Aorta (tissue), 5 donors: ENCODE results near the gene ENTPD8. TPM values are rescaled to one million over a fixed set of nuclear protein-coding genes. Genes with fewer than 3 reads are reported as not detected.
"Not testable (repeated sequence)": the region's sequence is repeated elsewhere in the genome, so short reads cannot be mapped to it uniquely, and the experiment has no call there.

ENCODE experiments used
- ATAC-seq: fragments of 200-7000 bp; cut with Tn5 transposase; one replicate; pipeline ENCODE4 v1.9.1; 2022; ENCODE audit warnings: moderate library complexity; ENCODE audit not compliant: low FRiP score
- DNase-seq, 2 donors: peaks; one replicate each; pipeline ENCODE4 v3.0.0-alpha.2; 2020
- H3K27ac ChIP-seq, 2 donors: one replicate each; pipeline ENCODE4 v1.5.1; 2013; ENCODE audit warnings: low read length in 2 of 2, mild to moderate bottlenecking in 2 of 2, moderate library complexity in 2 of 2, control low read depth in 1 of 2, inconsistent platforms in 1 of 2, low read depth in 1 of 2
- H3K27me3 ChIP-seq, 2 donors: one replicate each; pipeline ENCODE4 v1.6.1; 2013; ENCODE audit warnings: control low read depth in 1 of 2, low read length in 1 of 2, mild to moderate bottlenecking in 1 of 2, moderate library complexity in 1 of 2; ENCODE audit not compliant: insufficient read depth in 2 of 2, control insufficient read depth in 1 of 2
- H3K36me3 ChIP-seq, 2 donors: one replicate each; pipeline ENCODE4 v1.6.1; 2013; ENCODE audit warnings: control low read depth in 1 of 2, low read length in 1 of 2, mild to moderate bottlenecking in 1 of 2; ENCODE audit not compliant: insufficient read depth in 2 of 2, control insufficient read depth in 1 of 2
- H3K4me1 ChIP-seq, 2 donors: one replicate each; pipeline ENCODE4 v1.6.1; 2013; ENCODE audit warnings: low read length in 2 of 2, control low read depth in 1 of 2, mild to moderate bottlenecking in 1 of 2, moderate library complexity in 1 of 2; ENCODE audit not compliant: insufficient read depth in 2 of 2, control insufficient read depth in 1 of 2
- H3K4me3 ChIP-seq, 2 donors: one replicate each; pipeline ENCODE4 v1.5.1; 2013; ENCODE audit warnings: low read length in 2 of 2, control low read depth in 1 of 2, mild to moderate bottlenecking in 1 of 2
- H3K9me3 ChIP-seq: one replicate; pipeline ENCODE4 v1.6.1; 2013; ENCODE audit warnings: mild to moderate bottlenecking, low read length; ENCODE audit not compliant: control insufficient read depth
- WGBS, 2 donors: extraction: QIAGEN DNeasy Blood & Tissue Kit; methylation state at CpG; one replicate each; pipeline ENCODE4 v1.1.7; 2013; 5-methylcytosine and 5-hydroxymethylcytosine counted together
- intact Hi-C, 2 donors: fragments of 100-400 bp; cut with DNase I; formaldehyde crosslinking; loops; one replicate each; pipeline versions ENCODE4 v1.14.2 to v1.15.0; 2022
- microRNA-seq, 2 donors: library from miRNA; unstranded; fragments of <30 nt; microRNA quantifications; one replicate each; pipeline ENCODE4 v1.2.0, GENCODE V29; 2020
- polyA plus RNA-seq, 2 donors: library from polyadenylated mRNA; stranded (reverse); fragments of 200-250 nt; gene quantifications; one replicate each; pipeline ENCODE4 v1.2.3, GENCODE V29; 2013
- total RNA-seq, 2 donors: library from RNA; stranded (reverse); fragmentation: NEBNext Ultra II Directional; extraction: Animal tissue kit (Norgen Biotek cat#: 25700); gene quantifications; one replicate each; pipeline ENCODE4 v1.2.1, GENCODE V29; 2021
- donor health status: healthy with polysubstance abuse.
- donor health status: Bipolar disorder and iron deficiency.
- donor health status: DM: no; HTN: no; CAD: no.
- donor health status: DM: no; HTN: no; CAD: no.
- donor health status: DM: yes; HTN: yes; CAD: no.

The ENTPD8 gene
- total and polyA plus RNA-seq, 4 donors: 3.1 TPM; not detected in 3

GRCh38 chr9:137386507-137387113 is 54.5 kb downstream of the ENTPD8 start:
- H3K27ac ChIP-seq, DNase-seq, H3K9me3 ChIP-seq, H3K4me1 ChIP-seq, H3K4me3 ChIP-seq, ATAC-seq, intact Hi-C loops, H3K27me3 ChIP-seq, H3K36me3 ChIP-seq: not testable (repeated sequence)
- 84 to 88% methylated on average over 12 of the region's 12 CpGs for WGBS, 2 donors

DNA sequence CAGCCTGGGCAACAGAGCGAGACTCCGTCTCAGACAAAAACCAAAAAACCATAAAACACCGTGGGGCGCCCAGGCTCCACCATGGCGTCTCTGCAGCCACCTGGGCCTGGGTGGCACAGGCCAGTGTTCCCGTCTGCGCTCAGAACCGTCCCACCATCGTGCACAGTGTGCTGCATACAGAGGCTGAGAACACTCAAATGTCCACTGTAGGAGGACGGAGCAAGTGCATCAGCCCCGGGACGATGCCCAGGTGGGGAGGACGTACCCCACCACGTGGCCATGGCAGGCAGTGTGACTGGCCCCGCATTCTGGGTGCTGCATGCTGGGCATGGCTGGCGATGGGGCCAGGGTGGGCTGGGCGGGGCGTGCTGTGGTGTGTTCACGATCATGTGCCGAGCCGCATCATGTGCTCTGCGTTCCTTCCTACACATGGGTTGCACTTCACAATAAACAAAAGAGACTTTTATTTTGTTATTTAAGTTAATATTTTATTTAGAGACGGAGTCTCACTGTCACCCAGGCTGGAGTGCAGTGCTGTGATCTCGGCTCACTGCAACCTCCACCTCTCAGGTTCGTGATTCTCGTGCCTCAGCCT is 56.0 kb downstream of the ENTPD8 start:
- Histone ChIP-seq H3K27ac (no peak overlapping the region), H3K36me3 (peaks cover 0 to 1% of the 10 kb centered on the region in 2 donors), H3K9me3 (no peaks in the 10 kb centered on the region), H3K27me3 (no peaks in the 10 kb centered on the region), H3K4me1 (no peaks in the 10 kb centered on the region), H3K4me3 (no peak overlapping the region)
- DNase-seq: peak in 1 of 2 donors; percentile 63
- ATAC-seq: no peak
- 89 to 94% methylated on average over 26 of the region's 26 CpGs for whole genome bisulfite sequencing, 2 donors
- intact Hi-C loops: no loop called here

Small RNA genes lying within 50 kb of the gene (microRNA-seq; reads per million reads assigned to microRNA genes)
- 0 to 4.8 reads per million in 2 donors for gene MIR7114

Other genes starting within 250 kb of the ENTPD8 start
- gene TPRN, start 240.6 kb downstream of the ENTPD8 start, total RNA-seq: 1 to 10 TPM; 4.3 to 5.9 TPM
- gene TPRN, start 240.6 kb downstream of the ENTPD8 start, polyA plus RNA-seq: 10 to 100 TPM in 1 of 2 donors, 1 to 10 TPM in 1; 5.5 to 10.8 TPM
- 10 to 100 TPM; 21.5 to 25.7 TPM for gene TMEM203, start 235.7 kb downstream of the ENTPD8 start, total RNA-seq
- gene TMEM203, start 235.7 kb downstream of the ENTPD8 start, polyA plus RNA-seq: 10 to 100 TPM; 25.9 to 27.5 TPM
- gene NDOR1, start 235.7 kb downstream of the ENTPD8 start, total RNA-seq: 10 to 100 TPM; 10.0 to 14.2 TPM
- 10 to 100 TPM in 1 of 2 donors, 1 to 10 TPM in 1; 3.0 to 20.4 TPM for gene NDOR1, start 235.7 kb downstream of the ENTPD8 start, polyA plus RNA-seq
- 1 to 10 TPM; 2.2 to 3.4 TPM for gene RNF208, start 219.1 kb downstream of the ENTPD8 start, total RNA-seq
- gene RNF208, start 219.1 kb downstream of the ENTPD8 start, polyA plus RNA-seq: 10 to 100 TPM in 1 of 2 donors, 1 to 10 TPM in 1; 2.9 to 11.8 TPM
- not detected for gene CYSRT1, start 216.2 kb downstream of the ENTPD8 start, total RNA-seq
- 1 to 10 TPM in 1 of 2 donors, not detected in 1; 1.1 TPM for gene CYSRT1, start 216.2 kb downstream of the ENTPD8 start, polyA plus RNA-seq
- gene RNF224, start 213.9 kb downstream of the ENTPD8 start, total RNA-seq: not detected
- gene RNF224, start 213.9 kb downstream of the ENTPD8 start, polyA plus RNA-seq: under 1 TPM; 0.08 to 0.25 TPM
- not detected for gene SLC34A3, start 210.5 kb downstream of the ENTPD8 start, total RNA-seq
- not detected for gene SLC34A3, start 210.5 kb downstream of the ENTPD8 start, polyA plus RNA-seq
- gene TUBB4B, start 200.1 kb downstream of the ENTPD8 start, total RNA-seq: 100 to 1,000 TPM in 1 of 2 donors, 10 to 100 TPM in 1; 86.9 to 152 TPM
- gene TUBB4B, start 200.1 kb downstream of the ENTPD8 start, polyA plus RNA-seq: 100 to 1,000 TPM in 1 of 2 donors, 10 to 100 TPM in 1; 94.2 to 128 TPM
- gene STPG3, start 190.1 kb downstream of the ENTPD8 start, total RNA-seq: not detected
- not detected for gene STPG3, start 190.1 kb downstream of the ENTPD8 start, polyA plus RNA-seq
- 10 to 100 TPM; 35.5 to 40.9 TPM for gene NELFB, start 186.0 kb downstream of the ENTPD8 start, total RNA-seq
- 10 to 100 TPM; 21.7 to 47.9 TPM for gene NELFB, start 186.0 kb downstream of the ENTPD8 start, polyA plus RNA-seq
- 10 to 100 TPM; 10.4 to 14.0 TPM for gene TOR4A, start 163.6 kb downstream of the ENTPD8 start, total RNA-seq
- gene TOR4A, start 163.6 kb downstream of the ENTPD8 start, polyA plus RNA-seq: 1 to 10 TPM; 2.6 to 6.0 TPM
- gene NRARP, start 139.1 kb downstream of the ENTPD8 start, total RNA-seq: 10 to 100 TPM; 13.3 to 26.6 TPM
- under 1 TPM; 0.50 to 0.97 TPM for gene NRARP, start 139.1 kb downstream of the ENTPD8 start, polyA plus RNA-seq
- gene EXD3, start 18.2 kb downstream of the ENTPD8 start, total RNA-seq: 10 to 100 TPM; 21.9 to 38.2 TPM
- gene EXD3, start 18.2 kb downstream of the ENTPD8 start, polyA plus RNA-seq: 10 to 100 TPM; 15.9 to 96.8 TPM
- 1 to 10 TPM; 4.1 to 8.5 TPM for gene NOXA1, start 18.0 kb downstream of the ENTPD8 start, total RNA-seq
- 10 to 100 TPM in 1 of 2 donors, 1 to 10 TPM in 1; 2.9 to 12.6 TPM for gene NOXA1, start 18.0 kb downstream of the ENTPD8 start, polyA plus RNA-seq
- 10 to 100 TPM; 76.8 to 78.2 TPM for gene NSMF, start 18.0 kb upstream of the ENTPD8 start, total RNA-seq
- gene NSMF, start 18.0 kb upstream of the ENTPD8 start, polyA plus RNA-seq: 100 to 1,000 TPM in 1 of 2 donors, 10 to 100 TPM in 1; 75.5 to 154 TPM
- 10 to 100 TPM in 1 of 2 donors, 1 to 10 TPM in 1; 7.6 to 10.3 TPM for gene PNPLA7, start 109.0 kb upstream of the ENTPD8 start, total RNA-seq
- gene PNPLA7, start 109.0 kb upstream of the ENTPD8 start, polyA plus RNA-seq: 10 to 100 TPM in 1 of 2 donors, 1 to 10 TPM in 1; 2.1 to 36.6 TPM
- 10 to 100 TPM; 25.8 to 43.7 TPM for gene MRPL41, start 110.5 kb upstream of the ENTPD8 start, total RNA-seq
- gene MRPL41, start 110.5 kb upstream of the ENTPD8 start, polyA plus RNA-seq: 10 to 100 TPM; 39.7 to 86.6 TPM
- 10 to 100 TPM; 24.8 to 35.7 TPM for gene DPH7, start 137.6 kb upstream of the ENTPD8 start, total RNA-seq
- gene DPH7, start 137.6 kb upstream of the ENTPD8 start, polyA plus RNA-seq: 10 to 100 TPM in 1 of 2 donors, 1 to 10 TPM in 1; 9.9 to 94.0 TPM
- gene ZMYND19, start 149.2 kb upstream of the ENTPD8 start, total RNA-seq: 10 to 100 TPM; 10.3 to 12.8 TPM
- 10 to 100 TPM in 1 of 2 donors, 1 to 10 TPM in 1; 8.0 to 15.0 TPM for gene ZMYND19, start 149.2 kb upstream of the ENTPD8 start, polyA plus RNA-seq
- gene ARRDC1, start 164.3 kb upstream of the ENTPD8 start, total RNA-seq: 10 to 100 TPM; 20.6 to 35.6 TPM
- gene ARRDC1, start 164.3 kb upstream of the ENTPD8 start, polyA plus RNA-seq: 10 to 100 TPM; 26.8 to 58.9 TPM
- gene EHMT1, start 177.6 kb upstream of the ENTPD8 start, total RNA-seq: 10 to 100 TPM; 68.9 to 85.8 TPM
- 10 to 100 TPM; 14.7 to 33.2 TPM for gene EHMT1, start 177.6 kb upstream of the ENTPD8 start, polyA plus RNA-seq